PC-9 (cell line): Measurements from ENCODE around the gene PRM2.

Experiments
- CTCF ChIP-seq: fragments of 200-600 bp; sonication (generic); conservative IDR thresholded peaks from 2 replicates; pipeline ENCODE4 v1.6.1; 2017; ENCODE audit warnings: mixed run types, antibody characterized with exemption, mild to moderate bottlenecking, moderate library complexity
- EZH2 ChIP-seq: fragments of 200-600 bp; sonication (generic); IDR thresholded peaks from 2 replicates; pipeline ENCODE4 v1.8.0; 2017; ENCODE audit warnings: antibody characterized with exemption, low read depth

DNA sequence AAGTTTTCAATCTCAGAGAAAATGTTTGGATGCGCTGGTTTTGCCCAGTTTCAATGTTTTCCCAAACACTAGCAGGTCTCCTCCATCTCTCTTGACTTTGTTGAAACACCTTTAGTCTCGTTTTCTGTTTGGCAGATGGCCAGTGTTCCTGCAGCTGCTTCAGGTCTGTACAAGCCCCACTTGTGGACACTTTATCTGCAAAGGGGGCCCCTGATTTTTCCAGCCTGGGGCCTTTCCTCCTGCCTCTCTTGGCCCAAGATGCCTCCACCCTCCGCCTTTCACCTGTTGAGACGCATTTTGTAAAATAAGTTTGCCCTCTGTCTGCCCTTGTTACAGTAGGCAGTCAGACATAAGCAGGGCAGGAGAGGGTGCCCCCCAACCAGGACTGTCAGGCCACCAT lies 26.7 kb upstream of the PRM2 start:
- TF ChIP-seq CTCF: no peak
- TF ChIP-seq EZH2: no peak
